Karpas-422 (cell line): ENCODE results near the gene PRKCB. TPM values are rescaled to one million over a fixed set of nuclear protein-coding genes. Genes with fewer than 3 reads are reported as not detected.
"Not testable (repeated sequence)": the region's sequence is repeated elsewhere in the genome, so short reads cannot be mapped to it uniquely, and the experiment has no call there.

ENCODE experiments used
- DNase-seq: peaks from one replicate; pipeline ENCODE4 v3.0.0-alpha.2; 2015
- H2AFZ ChIP-seq: fragments of 200-600 bp; sonication (generic); 2 replicates; pipeline ENCODE4 v1.6.1; 2014; ENCODE audit warnings: antibody characterized with exemption, low read length, mixed read lengths
- H3K27ac ChIP-seq: fragments of 200-600 bp; sonication (generic); 2 replicates; pipeline ENCODE4 v1.5.1; 2014; ENCODE audit warnings: mild to moderate bottlenecking, low read length, moderate library complexity
- H3K27me3 ChIP-seq: fragments of 200-600 bp; sonication (generic); 2 replicates; pipeline ENCODE4 v1.6.1; 2014; ENCODE audit warnings: low read length, mixed read lengths
- H3K36me3 ChIP-seq: fragments of 200-600 bp; sonication (generic); 2 replicates; pipeline ENCODE4 v1.6.1; 2014; ENCODE audit warnings: low read length, mixed read lengths; ENCODE audit not compliant: insufficient read depth
- H3K4me1 ChIP-seq: fragments of 200-600 bp; sonication (generic); 2 replicates; pipeline ENCODE4 v1.6.1; 2014; ENCODE audit warnings: mild to moderate bottlenecking, low read length, mixed read lengths
- H3K4me2 ChIP-seq: fragments of 200-600 bp; sonication (generic); 2 replicates; pipeline ENCODE4 v1.6.1; 2014; ENCODE audit warnings: low read length, low read depth, mild to moderate bottlenecking; ENCODE audit not compliant: poor library complexity, severe bottlenecking
- H3K4me3 ChIP-seq: fragments of 200-600 bp; sonication (generic); 2 replicates; pipeline ENCODE4 v1.5.1; 2014; ENCODE audit warnings: mild to moderate bottlenecking, antibody characterized with exemption, low read length, mixed read lengths
- H3K79me2 ChIP-seq: fragments of 200-600 bp; sonication (generic); 2 replicates; pipeline ENCODE4 v1.6.1; 2014; ENCODE audit warnings: mild to moderate bottlenecking, low read length, mixed read lengths
- H3K9ac ChIP-seq: fragments of 200-600 bp; sonication (generic); 2 replicates; pipeline ENCODE4 v1.6.0; 2014; ENCODE audit warnings: low read length
- H3K9me2 ChIP-seq: fragments of 200-600 bp; sonication (generic), shearing (Covaris generic); replicated peaks from 2 replicates; pipeline ENCODE4 v1.6.0; 2014; ENCODE audit warnings: mild to moderate bottlenecking, low read length, moderate library complexity; ENCODE audit not compliant: insufficient read depth
- H3K9me3 ChIP-seq: fragments of 300-700, 200-600 bp; sonication (generic); 2 replicates; pipeline ENCODE4 v1.6.1; 2014; ENCODE audit warnings: low read length, mixed read lengths
- H4K20me1 ChIP-seq: fragments of 200-600 bp; sonication (generic); 2 replicates; pipeline ENCODE4 v1.6.1; 2014; ENCODE audit warnings: mild to moderate bottlenecking, antibody characterized with exemption, low read length, low read depth; ENCODE audit not compliant: insufficient read depth
- total RNA-seq: library from RNA; depleted of rRNA; stranded (reverse); fragments of >200 nt; shearing (Covaris generic); gene quantifications from 2 replicates; pipeline ENCODE4 v1.2.3, GENCODE V29; 2014; ENCODE audit warnings: low replicate concordance

PRKCB gene
- total RNA-seq, 1 experiment from 2014 or later = 21.7 TPM

GRCh38 chr16:24088767-24089166, 253.0 kb downstream of the PRKCB start:
- Histone ChIP-seq H4K20me1 (no peaks in the 10 kb centered on the region), H2AFZ (no peak overlapping the region), H3K9ac (no peak overlapping the region), H3K4me3 (no peak overlapping the region), H3K27ac (no peak overlapping the region), H3K36me3 (no peaks in the 10 kb centered on the region), H3K79me2 (no peaks in the 10 kb centered on the region), H3K4me2 (no peak overlapping the region), H3K9me3 (no peaks in the 10 kb centered on the region), H3K27me3 (no peaks in the 10 kb centered on the region), H3K4me1 (no peaks in the 10 kb centered on the region), H3K9me2 (no peaks in the 10 kb centered on the region)
- no peak for DNase-seq

DNA sequence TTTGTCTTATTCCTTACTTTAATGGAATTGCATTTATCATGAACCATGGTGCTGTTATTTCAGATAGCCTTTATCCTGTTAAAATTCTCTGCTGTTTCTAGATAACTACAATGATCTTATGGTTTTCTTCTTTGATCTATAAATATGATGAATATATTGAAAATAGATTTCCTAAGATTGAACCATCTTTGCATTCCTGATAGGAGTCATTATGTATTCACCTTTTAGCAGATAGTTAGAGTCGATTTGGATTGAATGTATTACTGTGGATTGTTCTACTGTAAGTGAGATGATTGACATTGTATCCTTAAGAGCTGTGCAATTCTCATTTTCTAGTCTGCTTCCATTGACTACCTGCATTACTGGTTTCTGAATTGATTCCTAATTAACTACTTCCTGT, 255.3 kb downstream of the PRKCB start:
- H3K9me3 ChIP-seq = no peaks in the 10 kb centered on the region
- H4K20me1 ChIP-seq = no peaks in the 10 kb centered on the region
- H3K27ac ChIP-seq = no peak overlapping the region
- no peaks in the 10 kb centered on the region for H3K27me3 ChIP-seq
- no peak overlapping the region for H3K4me2 ChIP-seq
- no peaks in the 10 kb centered on the region for H3K4me1 ChIP-seq
- H3K9me2 ChIP-seq = no peaks in the 10 kb centered on the region
- H3K9ac ChIP-seq = no peak overlapping the region
- no peak overlapping the region for H2AFZ ChIP-seq
- no peaks in the 10 kb centered on the region for H3K36me3 ChIP-seq
- H3K79me2 ChIP-seq = no peaks in the 10 kb centered on the region
- H3K4me3 ChIP-seq = no peak overlapping the region
- no peak for DNase-seq

GRCh38 chr16:24093049-24093448, 257.3 kb downstream of the PRKCB start:
- H2AFZ ChIP-seq = no peak overlapping the region
- H3K27me3 ChIP-seq = no peaks in the 10 kb centered on the region
- H3K9me3 ChIP-seq = no peaks in the 10 kb centered on the region
- H3K4me2 ChIP-seq = no peak overlapping the region
- no peaks in the 10 kb centered on the region for H3K79me2 ChIP-seq
- H4K20me1 ChIP-seq = no peaks in the 10 kb centered on the region
- no peak overlapping the region for H3K4me3 ChIP-seq
- no peaks in the 10 kb centered on the region for H3K36me3 ChIP-seq
- DNase-seq = no peak
- no peaks in the 10 kb centered on the region for H3K9me2 ChIP-seq
- no peak overlapping the region for H3K27ac ChIP-seq
- H3K9ac ChIP-seq = no peak overlapping the region
- no peaks in the 10 kb centered on the region for H3K4me1 ChIP-seq

GRCh38 chr16:24094660-24095059, 258.9 kb downstream of the PRKCB start:
- Histone ChIP-seq H3K4me3 (no peak overlapping the region), H3K4me2 (no peak overlapping the region), H3K9me3 (no peaks in the 10 kb centered on the region), H3K27ac (no peak overlapping the region), H3K9me2 (no peaks in the 10 kb centered on the region), H3K4me1 (no peaks in the 10 kb centered on the region), H3K27me3 (no peaks in the 10 kb centered on the region), H3K36me3 (no peaks in the 10 kb centered on the region), H3K79me2 (no peaks in the 10 kb centered on the region), H3K9ac (no peak overlapping the region), H2AFZ (no peak overlapping the region), H4K20me1 (no peaks in the 10 kb centered on the region)
- no peak for DNase-seq

DNA sequence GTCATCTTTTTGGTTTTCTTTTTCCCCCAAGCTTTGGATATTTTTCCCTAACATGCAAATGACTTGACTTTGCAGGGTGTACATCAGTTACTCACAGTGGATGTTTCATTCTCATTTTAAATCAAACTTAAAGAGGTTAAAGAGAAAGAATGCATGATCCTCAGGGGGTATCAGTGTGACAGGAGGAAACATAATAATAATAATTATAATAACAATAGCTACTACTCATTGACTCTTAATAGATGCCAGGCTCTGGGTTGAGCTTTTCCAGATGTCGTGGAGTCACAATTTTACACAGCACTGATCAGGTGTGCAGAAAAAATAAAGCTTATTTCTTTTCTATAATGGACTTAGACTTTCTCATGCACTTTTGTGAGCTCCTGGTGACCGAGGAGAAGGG, 263.1 kb downstream of the PRKCB start:
- Histone ChIP-seq H4K20me1 (no peaks in the 10 kb centered on the region), H2AFZ (no peak overlapping the region), H3K27ac (no peak overlapping the region), H3K36me3 (no peaks in the 10 kb centered on the region), H3K27me3 (no peaks in the 10 kb centered on the region), H3K4me3 (no peak overlapping the region), H3K9me3 (no peaks in the 10 kb centered on the region), H3K79me2 (no peaks in the 10 kb centered on the region), H3K4me2 (no peak overlapping the region), H3K9ac (no peak overlapping the region), H3K4me1 (no peaks in the 10 kb centered on the region), H3K9me2 (no peaks in the 10 kb centered on the region)
- no peak for DNase-seq

- Histone ChIP-seq H3K4me2 (no peak overlapping the region), H3K9ac (no peak overlapping the region), H3K27me3 (no peaks in the 10 kb centered on the region), H2AFZ (no peak overlapping the region), H4K20me1 (no peaks in the 10 kb centered on the region), H3K9me3 (no peaks in the 10 kb centered on the region), H3K79me2 (no peaks in the 10 kb centered on the region), H3K36me3 (no peaks in the 10 kb centered on the region), H3K9me2 (no peaks in the 10 kb centered on the region), H3K4me3 (no peak overlapping the region), H3K27ac (no peak overlapping the region), H3K4me1 (no peaks in the 10 kb centered on the region)
- DNase-seq = no peak
Measured at GRCh38 chr16:24101431-24101830, 265.6 kb downstream of the PRKCB start.

DNA sequence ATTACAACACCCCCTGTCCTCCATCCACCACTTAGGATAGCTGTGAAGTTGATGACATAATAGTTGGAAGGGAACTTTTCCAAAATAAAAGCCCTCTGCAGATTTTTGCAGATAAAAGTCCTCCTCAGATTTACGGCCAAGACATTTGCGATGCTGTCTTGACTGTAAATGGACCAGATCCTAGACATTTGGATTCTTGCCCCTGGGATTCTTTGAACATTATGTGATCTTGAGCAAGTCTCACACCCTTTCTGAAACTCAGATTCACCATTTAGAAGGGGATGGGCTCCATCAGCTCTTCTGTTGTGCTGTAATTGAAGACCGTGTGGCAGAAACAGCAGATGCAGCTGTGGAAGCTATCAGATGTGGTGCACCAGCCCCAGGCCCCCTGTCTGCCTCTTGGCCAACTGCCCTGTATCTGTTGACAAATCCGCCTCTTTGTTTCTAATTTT, 266.5 kb downstream of the PRKCB start:
- DNase-seq = no peak
- Histone ChIP-seq H3K4me3 (no peak overlapping the region), H3K27me3 (no peaks in the 10 kb centered on the region), H3K9me2 (no peaks in the 10 kb centered on the region), H3K27ac (no peak overlapping the region), H3K4me1 (no peaks in the 10 kb centered on the region), H3K4me2 (no peak overlapping the region), H3K36me3 (no peaks in the 10 kb centered on the region), H3K79me2 (no peaks in the 10 kb centered on the region), H3K9me3 (no peaks in the 10 kb centered on the region), H4K20me1 (no peaks in the 10 kb centered on the region), H3K9ac (no peak overlapping the region), H2AFZ (no peak overlapping the region)

DNA sequence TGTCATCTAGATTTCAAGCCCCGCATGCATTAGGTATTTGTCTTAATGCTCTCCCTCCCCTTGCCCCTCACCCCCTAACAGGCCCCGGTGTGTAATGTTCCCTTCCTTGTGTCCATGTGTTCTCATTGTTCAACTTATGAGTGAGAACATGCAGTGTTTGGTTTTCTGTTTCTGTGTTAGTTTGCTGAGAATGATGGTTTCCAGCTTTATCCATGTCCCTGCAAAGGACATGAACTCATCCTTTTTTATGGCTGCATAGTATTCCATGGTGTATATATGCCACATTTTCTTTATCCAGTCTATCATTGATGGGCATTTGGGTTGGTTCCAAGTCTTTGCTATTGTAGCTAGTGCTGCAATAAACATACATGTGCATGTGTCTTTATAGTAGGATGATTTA, 269.7 kb downstream of the PRKCB start:
- not testable (repeated sequence) for H3K4me1 ChIP-seq, H3K4me3 ChIP-seq, H3K4me2 ChIP-seq, H3K79me2 ChIP-seq, H3K9me3 ChIP-seq, H4K20me1 ChIP-seq, H3K27me3 ChIP-seq, DNase-seq, H3K36me3 ChIP-seq, H2AFZ ChIP-seq, H3K9ac ChIP-seq, H3K27ac ChIP-seq, H3K9me2 ChIP-seq

DNA sequence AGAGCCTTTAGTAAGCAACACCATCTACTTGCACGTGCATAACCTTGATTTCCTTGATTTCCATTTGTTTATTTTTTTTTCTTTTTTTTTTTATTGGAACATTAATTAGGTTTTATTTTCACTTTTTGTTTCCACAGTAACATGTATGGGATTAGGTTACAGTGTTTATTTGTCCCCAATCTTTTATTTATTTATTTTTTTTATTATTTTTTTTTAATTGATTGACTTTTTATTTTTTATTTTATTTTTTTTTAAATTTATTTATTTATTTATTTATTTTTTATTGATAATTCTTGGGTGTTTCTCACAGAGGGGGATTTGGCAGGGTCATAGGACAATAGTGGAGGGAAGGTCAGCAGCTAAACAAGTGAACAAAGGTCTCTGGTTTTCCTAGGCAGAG, 272.3 kb downstream of the PRKCB start:
- not testable (repeated sequence) for H3K9ac ChIP-seq, H4K20me1 ChIP-seq, H2AFZ ChIP-seq, H3K4me1 ChIP-seq, H3K4me2 ChIP-seq, H3K9me2 ChIP-seq, H3K36me3 ChIP-seq, H3K9me3 ChIP-seq, H3K79me2 ChIP-seq, H3K27ac ChIP-seq, H3K4me3 ChIP-seq, DNase-seq, H3K27me3 ChIP-seq
